MG63 (cell line): ENCODE measurements around the gene TMEM209. TPM values are rescaled to one million over a fixed set of nuclear protein-coding genes. Genes with fewer than 3 reads are reported as not detected.
"Not testable (repeated sequence)": the region's sequence is repeated elsewhere in the genome, so short reads cannot be mapped to it uniquely, and the experiment has no call there.

ENCODE experiments used
- DNase-seq: peaks from one replicate; pipeline ENCODE4 v3.0.0-alpha.2; 2020
- H3K27me3 ChIP-seq: fragments of 250-450 bp; sonication (Bioruptor Pico); 2 replicates; pipeline ENCODE4 v1.5.1; 2020; ENCODE audit warnings: mild to moderate bottlenecking, moderate library complexity
- H3K36me3 ChIP-seq: fragments of 250-450 bp; sonication (Bioruptor Pico); 2 replicates; pipeline ENCODE4 v1.5.1; 2020; ENCODE audit warnings: mild to moderate bottlenecking, moderate library complexity
- H3K4me3 ChIP-seq: fragments of 250-450 bp; sonication (Bioruptor Pico); 2 replicates; pipeline ENCODE4 v1.5.1; 2020; ENCODE audit warnings: mild to moderate bottlenecking, moderate library complexity
- H3K9me3 ChIP-seq: fragments of 250-450 bp; sonication (Bioruptor Pico); 2 replicates; pipeline ENCODE4 v1.5.1; 2020; ENCODE audit warnings: mild to moderate bottlenecking, moderate library complexity
- total RNA-seq: library from RNA; depleted of rRNA; stranded (reverse); fragments of >200 nt; shearing (Covaris generic); gene quantifications from 2 replicates; pipeline ENCODE4 v1.2.3, GENCODE V29; 2014; ENCODE audit warnings: low replicate concordance

TMEM209 gene
- total RNA-seq, 1 experiment from 2014 or later = 5.1 TPM

GRCh38 chr7:130152493-130153210, 52.6 kb downstream of the TMEM209 start:
- no peaks in the 10 kb centered on the region for H3K27me3 ChIP-seq
- H3K4me3 ChIP-seq = no peak overlapping the region
- no peak for DNase-seq
- H3K36me3 ChIP-seq = no peaks in the 10 kb centered on the region
- no peaks in the 10 kb centered on the region for H3K9me3 ChIP-seq

- DNase-seq = no peak
- no peaks in the 10 kb centered on the region for H3K9me3 ChIP-seq
- no peaks in the 10 kb centered on the region for H3K36me3 ChIP-seq
- H3K27me3 ChIP-seq = no peaks in the 10 kb centered on the region
- no peak overlapping the region for H3K4me3 ChIP-seq
Measured at GRCh38 chr7:130151591-130152492, 53.4 kb downstream of the TMEM209 start.

GRCh38 chr7:130150587-130150986, 54.6 kb downstream of the TMEM209 start:
- Histone ChIP-seq H3K27me3 (no peaks in the 10 kb centered on the region), H3K4me3 (no peak overlapping the region), H3K36me3 (no peaks in the 10 kb centered on the region), H3K9me3 (no peaks in the 10 kb centered on the region)
- DNase-seq = no peak

- DNase-seq = no peak
- Histone ChIP-seq H3K4me3 (no peak overlapping the region), H3K9me3 (no peaks in the 10 kb centered on the region), H3K36me3 (no peaks in the 10 kb centered on the region), H3K27me3 (no peaks in the 10 kb centered on the region)
Measured at GRCh38 chr7:130149281-130150139, 55.7 kb downstream of the TMEM209 start.

- Histone ChIP-seq H3K4me3 (no peak overlapping the region), H3K27me3 (no peaks in the 10 kb centered on the region), H3K36me3 (no peaks in the 10 kb centered on the region), H3K9me3 (no peaks in the 10 kb centered on the region)
- DNase-seq = no peak
Measured at GRCh38 chr7:130148561-130148960, 56.6 kb downstream of the TMEM209 start.

GRCh38 chr7:130147710-130148325, 57.4 kb downstream of the TMEM209 start:
- no peak overlapping the region for H3K4me3 ChIP-seq
- H3K36me3 ChIP-seq = no peaks in the 10 kb centered on the region
- H3K27me3 ChIP-seq = no peaks in the 10 kb centered on the region
- no peak for DNase-seq
- no peaks in the 10 kb centered on the region for H3K9me3 ChIP-seq

- no peaks in the 10 kb centered on the region for H3K27me3 ChIP-seq
Measured at GRCh38 chr7:130146693-130147405, 58.4 kb downstream of the TMEM209 start.

GRCh38 chr7:130146142-130146541, 59.1 kb downstream of the TMEM209 start:
- not testable (repeated sequence) for H3K9me3 ChIP-seq, H3K36me3 ChIP-seq, H3K4me3 ChIP-seq, DNase-seq, H3K27me3 ChIP-seq

More at GRCh38 chr7:130146693-130147405, 58.4 kb downstream of the TMEM209 start:
- no peak for DNase-seq
- Histone ChIP-seq H3K9me3 (no peaks in the 10 kb centered on the region), H3K4me3 (no peak overlapping the region), H3K36me3 (no peaks in the 10 kb centered on the region)

GRCh38 chr7:130145424-130146100, 59.6 kb downstream of the TMEM209 start:
- H3K27me3 ChIP-seq = no peaks in the 10 kb centered on the region
- H3K36me3 ChIP-seq = no peaks in the 10 kb centered on the region
- no peaks in the 10 kb centered on the region for H3K9me3 ChIP-seq
- DNase-seq = no peak
- no peak overlapping the region for H3K4me3 ChIP-seq

GRCh38 chr7:130144312-130145171, 60.7 kb downstream of the TMEM209 start:
- H3K4me3 ChIP-seq = no peak overlapping the region
- H3K27me3 ChIP-seq = no peaks in the 10 kb centered on the region
- no peaks in the 10 kb centered on the region for H3K9me3 ChIP-seq
- no peaks in the 10 kb centered on the region for H3K36me3 ChIP-seq
- DNase-seq = no peak

- H3K9me3 ChIP-seq = no peaks in the 10 kb centered on the region
- DNase-seq = no peak
- no peaks in the 10 kb centered on the region for H3K27me3 ChIP-seq
- no peaks in the 10 kb centered on the region for H3K36me3 ChIP-seq
- H3K4me3 ChIP-seq = no peak overlapping the region
Measured at GRCh38 chr7:130143986-130144311, 61.3 kb downstream of the TMEM209 start.

- H3K27me3 ChIP-seq = no peaks in the 10 kb centered on the region
- H3K9me3 ChIP-seq = no peaks in the 10 kb centered on the region
- DNase-seq = no peak
- no peak overlapping the region for H3K4me3 ChIP-seq
- H3K36me3 ChIP-seq = no peaks in the 10 kb centered on the region
Measured at GRCh38 chr7:130143334-130143732, 61.9 kb downstream of the TMEM209 start.

- Histone ChIP-seq H3K9me3 (no peaks in the 10 kb centered on the region), H3K4me3 (no peak overlapping the region), H3K36me3 (0 out of 2 replicates have a peak, but pooled peaks cover 2% of the 10 kb centered on the region), H3K27me3 (no peaks in the 10 kb centered on the region)
- DNase-seq = no peak
Measured at GRCh38 chr7:130142654-130143333, 62.4 kb downstream of the TMEM209 start.
